NOMO-1 treated with DMSO at 0.1 percent for 48 hours (cell line): ENCODE data around the gene ACE.

Experiments
- DNase-seq: peaks from one replicate; lab custom pipeline; 2025; ENCODE audit not compliant: unreplicated experiment; lab: John Stamatoyannopoulos, UW

ACE gene

DNA sequence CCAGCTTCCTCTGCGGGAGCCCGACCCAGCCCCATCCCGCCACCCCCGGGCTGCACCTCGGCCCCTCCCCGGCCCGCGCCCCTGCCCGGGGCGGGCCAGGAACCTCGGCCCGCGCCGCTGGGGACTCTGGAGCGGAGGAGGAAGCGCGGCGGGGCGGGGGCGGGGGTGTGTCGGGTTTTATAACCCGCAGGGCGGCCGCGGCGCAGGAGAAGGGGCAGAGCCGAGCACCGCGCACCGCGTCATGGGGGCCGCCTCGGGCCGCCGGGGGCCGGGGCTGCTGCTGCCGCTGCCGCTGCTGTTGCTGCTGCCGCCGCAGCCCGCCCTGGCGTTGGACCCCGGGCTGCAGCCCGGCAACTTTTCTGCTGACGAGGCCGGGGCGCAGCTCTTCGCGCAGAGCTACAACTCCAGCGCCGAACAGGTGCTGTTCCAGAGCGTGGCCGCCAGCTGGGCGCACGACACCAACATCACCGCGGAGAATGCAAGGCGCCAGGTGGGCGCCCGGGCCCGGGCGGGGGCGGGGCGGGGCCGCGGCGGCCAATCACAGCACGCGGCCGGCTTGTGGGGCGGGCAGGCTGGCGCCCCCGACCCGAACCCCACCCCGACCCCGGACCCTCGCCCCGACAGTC lies at the start of gene ACE:
Gene ACE (plus strand): TSS at position 208 of the 626 bp plus-strand sequence. CDS start 34 bp downstream, at position 242.
- DNase-seq: peak; percentile 56

DNA sequence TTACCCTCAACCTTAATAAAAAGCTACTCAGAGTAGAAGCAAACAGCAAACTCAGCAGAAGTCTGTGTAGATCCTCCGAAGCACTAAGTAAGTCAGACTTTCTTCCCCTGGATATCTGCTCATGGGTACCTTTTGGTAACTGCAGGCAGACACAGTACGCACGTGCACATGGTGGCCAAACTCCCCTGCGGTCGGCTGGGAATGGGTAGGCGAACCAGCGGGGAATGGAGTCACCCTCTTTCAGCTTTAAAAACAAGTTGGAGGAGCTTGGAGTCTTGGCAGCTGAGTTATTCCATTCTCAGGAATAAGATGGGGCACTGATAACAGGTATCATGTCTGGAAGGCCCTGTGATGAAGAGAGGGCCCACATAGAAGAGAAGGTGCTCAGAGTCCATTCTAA lies 47.1 kb upstream of the ACE start:
- no peak for DNase-seq

DNA sequence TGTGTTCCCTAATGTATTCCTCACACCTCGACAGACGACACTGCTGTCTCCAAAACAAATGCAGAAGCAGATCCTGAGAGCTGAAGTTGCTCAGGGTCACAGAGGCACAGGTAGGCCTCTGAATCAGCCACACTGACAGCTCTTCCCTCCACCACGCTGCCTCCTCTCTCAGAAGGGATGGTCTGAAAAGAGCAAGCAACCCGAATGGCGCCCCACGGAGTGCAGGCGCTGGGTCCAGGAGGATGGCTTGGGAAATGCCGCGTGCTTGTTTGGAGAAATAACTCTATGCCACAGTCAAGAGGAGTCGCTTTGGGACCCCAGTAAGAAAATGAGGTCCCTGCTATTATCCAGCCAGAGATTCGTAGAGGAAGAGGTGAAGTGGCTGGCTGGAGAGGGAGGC lies 46.6 kb upstream of the ACE start:
- no peak for DNase-seq

DNA sequence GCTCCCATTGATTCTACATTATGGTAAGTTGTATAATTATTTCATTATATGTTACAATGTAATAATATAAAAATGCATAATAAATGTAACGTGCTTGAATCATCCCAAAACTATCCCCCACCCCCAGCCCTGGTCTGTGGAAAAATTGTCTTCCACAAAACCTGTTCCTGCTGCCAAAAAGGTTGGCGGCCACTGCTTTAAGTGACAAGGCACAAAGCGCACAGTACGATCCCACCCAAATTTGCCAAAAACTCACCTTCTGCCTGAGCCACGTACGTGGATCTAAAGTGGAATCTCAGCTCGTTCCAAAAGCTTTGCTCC lies 45.3 kb upstream of the ACE start:
- no peak for DNase-seq

DNA sequence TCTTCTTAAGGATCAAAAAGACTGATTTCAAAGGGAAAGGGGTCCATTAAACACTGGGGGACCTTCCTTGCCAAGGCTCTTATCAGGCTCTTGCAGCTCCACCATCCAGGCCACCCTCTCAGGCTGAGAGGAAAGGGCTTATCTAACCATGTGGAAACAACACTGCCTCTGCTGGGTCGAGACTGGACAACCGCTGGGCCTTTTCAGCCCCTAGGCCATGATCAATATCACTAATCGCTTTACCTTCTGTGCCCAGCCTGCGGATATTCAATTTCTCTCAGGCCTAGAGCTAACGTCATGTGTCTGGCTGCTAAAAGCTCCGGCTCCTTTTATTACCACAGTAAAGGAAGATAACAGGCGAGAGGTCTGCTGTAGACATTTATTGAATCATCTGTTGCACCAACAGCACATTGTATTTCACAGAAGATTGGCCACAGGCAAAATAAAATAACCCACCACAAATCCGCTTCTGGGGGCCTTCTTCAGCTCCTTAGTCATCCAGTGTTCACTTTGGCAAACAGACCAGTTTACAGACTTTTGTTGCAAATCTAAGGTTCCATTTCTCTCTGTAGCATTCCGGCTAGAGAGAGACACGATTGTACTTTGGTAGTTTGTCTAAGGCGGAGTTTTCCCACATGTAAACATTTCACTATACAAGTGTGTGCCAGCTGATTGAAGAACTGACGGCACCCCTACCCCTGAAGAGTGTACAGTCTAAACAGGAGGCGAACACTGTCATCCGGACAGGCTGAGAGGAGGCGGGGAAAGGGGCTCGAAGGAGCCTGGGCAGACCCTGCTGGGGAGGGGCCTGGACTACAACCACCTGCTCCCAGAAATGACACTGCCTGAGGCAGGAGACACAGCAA lies 44.7 kb upstream of the ACE start:
- no peak for DNase-seq

DNA sequence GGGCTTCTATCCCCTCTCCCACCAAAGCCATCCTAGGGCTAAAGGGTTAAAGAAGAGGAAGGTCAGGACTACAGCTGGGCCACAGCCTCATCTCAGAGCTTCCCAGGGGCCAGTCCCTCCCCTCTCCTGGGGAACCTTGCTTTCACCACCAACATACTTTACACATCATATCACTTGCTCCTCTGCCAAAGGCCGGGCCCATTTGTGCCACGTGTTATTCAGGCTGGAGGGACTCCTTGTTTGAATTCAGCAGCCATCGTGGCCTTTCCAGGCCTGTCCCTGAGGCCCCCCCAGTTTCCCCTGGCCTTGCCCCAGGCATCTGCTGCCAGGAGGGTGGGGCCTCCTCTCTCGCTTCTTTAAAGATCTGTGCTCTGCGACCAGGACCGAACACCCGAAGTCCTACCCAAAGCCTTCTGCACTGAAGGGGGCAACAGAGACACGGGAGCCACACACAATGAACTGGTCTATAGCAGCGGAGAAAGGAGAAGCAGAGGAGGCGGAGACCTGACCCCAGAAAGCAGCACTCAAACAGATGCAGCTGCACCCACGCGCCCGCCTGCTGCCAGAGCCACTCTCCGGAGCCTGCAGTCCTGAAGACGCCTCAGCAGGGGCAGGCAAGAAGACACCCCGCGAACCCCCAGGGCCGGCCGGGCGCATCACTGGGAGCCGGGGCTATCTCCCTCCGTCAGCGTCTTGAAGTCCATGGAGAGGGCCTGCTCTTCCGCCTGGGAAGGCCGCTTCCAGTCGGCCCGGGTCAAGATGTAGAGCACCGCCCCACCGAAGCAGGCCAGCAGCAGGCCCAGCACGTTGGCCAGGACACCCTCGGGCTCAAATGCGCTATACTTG lies 42.9 kb upstream of the ACE start:
- no peak for DNase-seq

DNA sequence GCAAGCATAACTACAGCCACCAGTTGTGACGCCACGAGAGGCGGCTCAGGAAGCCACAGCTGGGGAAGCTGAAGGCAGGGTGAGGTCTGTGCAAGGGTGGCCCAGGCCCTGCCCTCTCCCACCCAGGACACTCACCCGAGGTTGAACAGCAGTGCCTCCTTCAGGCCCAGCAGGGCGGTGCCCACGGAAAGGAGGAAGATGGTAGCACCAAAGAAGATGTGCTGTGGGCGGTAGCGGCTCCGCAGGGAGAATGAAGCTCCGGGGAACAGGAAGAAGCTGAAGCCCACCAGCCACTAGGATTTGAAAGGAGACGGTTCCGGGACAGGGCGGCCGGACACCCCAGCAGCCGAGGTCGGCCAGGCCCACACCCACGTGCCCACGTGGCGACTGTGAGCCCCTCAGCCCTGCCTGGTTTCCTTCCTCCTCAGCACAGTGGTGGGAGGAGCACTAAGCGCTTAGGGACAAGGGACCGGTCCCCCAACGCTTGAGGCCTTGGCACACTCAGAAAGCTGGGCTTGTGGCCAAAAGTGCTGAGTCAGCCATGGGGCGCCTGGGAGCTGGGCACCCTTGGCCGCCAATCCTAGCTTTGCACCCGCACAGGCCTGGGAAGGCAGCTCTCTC lies 41.8 kb upstream of the ACE start:
- no peak for DNase-seq

DNA sequence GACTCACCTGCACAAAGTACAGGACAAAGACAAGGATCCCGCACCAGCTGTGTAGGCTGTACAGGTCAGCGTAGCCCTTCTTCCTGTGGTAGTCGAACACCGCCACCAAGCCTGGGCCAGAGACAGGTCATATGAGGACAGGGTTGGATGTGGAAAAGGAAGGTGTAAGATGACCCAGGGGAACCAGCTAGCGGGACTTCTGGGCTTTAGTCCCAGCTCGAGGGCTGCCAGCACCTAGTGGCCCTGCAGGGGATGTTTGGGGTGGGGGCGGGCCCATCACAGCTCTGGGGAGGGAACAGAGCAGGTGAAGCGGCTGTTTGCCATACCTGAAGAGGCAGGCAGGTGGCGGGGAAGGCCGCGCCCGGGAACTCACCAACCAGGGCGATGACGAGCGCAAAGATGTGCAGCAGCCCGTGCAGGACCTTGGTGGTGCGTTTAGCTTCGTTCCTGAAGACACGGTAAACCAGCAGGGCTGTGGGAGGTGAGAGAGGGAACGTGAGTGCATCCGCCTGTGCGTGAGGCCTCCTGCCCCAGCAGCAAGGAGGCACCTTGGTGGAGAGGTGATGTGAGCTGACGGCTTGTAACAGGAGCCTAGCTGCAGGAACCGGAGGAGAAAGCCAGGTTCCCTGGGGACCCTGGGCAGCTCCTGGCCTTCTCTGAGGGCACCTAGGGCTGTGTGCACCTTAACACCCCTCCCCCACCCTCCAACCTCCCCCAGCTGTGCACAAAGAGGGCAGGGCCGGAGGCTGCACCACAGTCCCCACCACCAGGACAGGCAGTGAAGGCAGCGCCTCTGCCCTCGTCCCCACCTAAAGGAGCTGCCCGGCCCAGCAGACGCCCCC lies 41.0 kb upstream of the ACE start:
- no peak for DNase-seq

DNA sequence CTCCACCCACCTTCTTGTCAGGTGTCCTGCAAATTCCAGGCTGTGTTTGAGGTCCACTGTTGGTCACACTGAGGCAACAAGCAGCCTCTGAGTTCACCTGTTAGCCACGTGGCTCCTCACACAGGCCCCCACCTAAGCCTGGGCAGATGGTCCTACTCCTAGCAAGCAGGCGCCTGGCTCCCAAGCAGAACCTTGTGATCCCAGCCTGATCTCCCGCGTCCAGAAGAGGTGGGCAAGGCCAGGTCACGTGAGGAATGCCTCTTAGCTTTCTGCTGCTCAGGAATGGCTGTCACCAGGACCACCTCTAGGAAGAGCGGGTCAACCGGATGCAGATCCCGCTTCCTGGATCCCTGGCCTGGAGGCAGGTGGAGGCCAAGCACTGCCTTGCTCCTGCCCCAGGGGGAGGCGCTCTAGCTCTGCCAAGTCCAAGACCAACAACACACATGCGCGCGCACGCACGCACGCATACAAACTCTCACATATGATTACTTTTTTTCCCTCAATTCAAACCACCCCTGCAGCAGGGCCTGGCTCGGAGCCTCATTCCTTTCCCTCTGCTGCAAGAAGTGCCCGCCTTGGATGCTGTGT lies 40.2 kb upstream of the ACE start:
- no peak for DNase-seq

DNA sequence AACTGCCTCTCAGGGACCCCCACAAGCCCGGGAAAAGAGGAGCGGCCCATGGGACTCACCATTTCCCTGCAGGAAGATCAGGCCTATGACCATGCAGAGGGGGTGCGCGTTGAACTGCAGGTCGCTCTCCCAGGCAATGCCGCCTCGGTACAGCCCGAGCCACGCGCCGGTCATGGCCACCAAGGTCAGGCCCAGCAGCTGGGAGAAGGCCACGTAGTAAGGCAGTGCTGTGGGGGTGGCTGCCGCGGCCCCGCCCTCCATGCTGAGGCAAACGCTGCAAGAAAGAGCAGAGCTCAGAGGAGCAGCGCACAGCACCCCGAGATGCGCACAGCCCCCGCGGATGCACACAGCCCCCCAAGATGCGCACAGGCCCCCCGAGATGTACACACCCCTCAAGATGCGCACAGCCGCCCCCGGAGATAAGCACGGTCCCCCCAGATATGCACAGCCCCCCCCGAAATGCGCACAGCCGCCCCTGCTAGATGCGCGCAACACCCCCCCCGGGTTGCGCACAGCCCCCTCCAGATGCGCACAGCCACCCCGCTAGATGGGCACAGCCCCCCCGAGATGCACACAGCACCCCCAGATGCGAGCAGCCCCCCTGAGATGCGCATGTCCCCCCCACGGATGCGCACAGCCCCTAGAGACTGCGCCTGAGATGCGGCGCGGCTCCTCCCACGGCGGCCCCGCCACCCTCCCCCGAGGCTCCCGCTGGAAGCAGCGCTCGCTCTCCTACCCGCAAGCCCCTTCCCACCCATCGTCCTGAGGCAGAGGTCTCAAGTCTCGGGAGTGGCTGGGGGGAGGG lies 39.4 kb upstream of the ACE start:
- DNase-seq: no peak

DNA sequence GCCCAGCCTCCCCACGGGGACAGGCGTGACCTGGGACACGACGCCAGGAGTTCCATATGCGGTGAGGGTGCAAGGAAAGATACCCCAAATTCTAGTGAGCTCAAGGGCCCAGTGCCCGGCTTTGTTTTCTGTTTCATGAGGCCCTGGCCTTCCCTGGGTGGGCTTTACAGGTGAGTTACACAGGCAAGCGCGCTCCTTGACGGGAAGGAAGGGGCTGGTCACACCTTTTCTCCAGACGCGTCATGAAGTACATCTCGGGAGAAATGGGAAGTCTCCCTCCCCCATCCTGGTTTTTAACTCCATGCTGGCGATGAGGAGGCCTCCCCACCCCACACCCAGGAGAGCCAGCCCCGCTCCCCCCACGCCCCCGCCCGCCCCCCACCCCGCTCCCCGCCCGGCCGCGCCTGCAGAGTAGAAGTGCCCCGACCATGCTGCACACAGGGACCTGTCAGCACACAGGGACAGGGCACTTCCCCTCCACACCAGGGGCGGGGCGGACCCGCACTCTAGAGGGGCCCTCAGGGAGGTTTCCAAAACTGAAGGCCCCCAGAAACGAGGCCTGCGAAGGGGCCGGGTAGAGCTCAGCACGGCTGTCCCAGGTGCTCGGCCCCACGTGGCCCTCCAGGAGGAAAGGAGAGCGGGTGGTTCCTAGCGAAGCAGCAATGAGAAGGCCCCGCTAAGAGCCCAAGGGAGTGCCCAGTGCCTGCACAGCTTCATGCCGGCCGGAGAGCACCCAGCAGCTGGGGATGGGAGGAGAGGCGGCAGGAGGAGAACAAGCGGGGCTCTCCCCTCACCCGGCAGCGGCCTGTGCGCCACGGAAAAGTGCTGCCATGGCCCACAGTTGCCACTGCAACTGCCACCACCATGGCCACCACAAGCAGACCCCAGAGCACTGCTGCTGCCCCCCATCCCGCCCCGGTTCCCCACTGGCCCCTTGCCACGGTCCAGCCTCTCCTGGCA lies 38.5 kb upstream of the ACE start:
- no peak for DNase-seq

DNA sequence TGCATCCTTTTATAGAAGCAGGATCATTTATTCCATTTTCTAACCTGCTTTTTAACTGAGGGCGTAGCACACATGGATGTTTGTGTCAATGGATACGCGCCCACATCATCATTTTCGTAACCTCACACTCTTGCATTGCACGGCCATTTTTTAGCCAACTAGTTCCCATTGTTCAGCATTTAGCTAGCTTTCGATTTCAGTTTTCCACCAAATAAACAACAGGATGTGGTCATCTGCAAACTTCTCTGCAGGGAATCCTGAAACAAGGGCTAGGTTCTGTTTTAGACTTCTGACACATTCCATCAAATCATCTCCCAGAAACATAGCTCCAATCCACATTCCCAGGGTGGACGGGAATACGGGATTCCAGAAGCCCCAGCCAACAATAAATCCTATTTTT lies 37.2 kb upstream of the ACE start:
- peak; percentile 68 for DNase-seq

DNA sequence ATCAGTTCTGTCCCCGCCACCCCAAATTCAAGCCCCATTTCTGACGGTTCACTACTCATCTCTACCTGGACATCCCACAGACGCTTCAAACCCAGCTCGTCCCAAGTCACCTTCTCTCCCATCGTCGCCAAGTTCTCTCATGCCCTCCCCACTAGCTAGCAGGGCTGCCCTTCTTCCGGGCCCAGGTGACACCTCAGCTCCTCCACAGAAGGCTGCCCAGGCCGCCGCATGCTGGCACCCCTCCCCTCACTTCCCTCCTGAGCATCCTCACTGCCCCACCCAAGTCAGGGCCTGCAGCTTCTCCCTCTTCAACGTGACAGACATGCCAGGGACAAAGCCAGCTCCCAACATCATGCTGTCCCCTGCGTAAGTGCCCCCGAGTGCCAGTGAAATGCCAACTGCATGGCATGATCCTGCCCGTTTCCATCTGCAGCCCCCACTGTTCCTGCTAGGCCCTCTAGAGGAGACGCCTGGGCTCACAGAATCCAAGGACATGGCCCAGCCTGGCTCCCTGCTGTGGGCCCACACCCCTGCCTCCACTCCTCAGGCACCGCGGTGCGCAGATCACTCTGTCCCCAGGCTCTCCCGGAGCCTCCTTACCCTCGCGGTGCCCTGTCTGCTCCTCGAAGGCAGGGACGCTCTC lies 36.6 kb upstream of the ACE start:
- DNase-seq: no peak

DNA sequence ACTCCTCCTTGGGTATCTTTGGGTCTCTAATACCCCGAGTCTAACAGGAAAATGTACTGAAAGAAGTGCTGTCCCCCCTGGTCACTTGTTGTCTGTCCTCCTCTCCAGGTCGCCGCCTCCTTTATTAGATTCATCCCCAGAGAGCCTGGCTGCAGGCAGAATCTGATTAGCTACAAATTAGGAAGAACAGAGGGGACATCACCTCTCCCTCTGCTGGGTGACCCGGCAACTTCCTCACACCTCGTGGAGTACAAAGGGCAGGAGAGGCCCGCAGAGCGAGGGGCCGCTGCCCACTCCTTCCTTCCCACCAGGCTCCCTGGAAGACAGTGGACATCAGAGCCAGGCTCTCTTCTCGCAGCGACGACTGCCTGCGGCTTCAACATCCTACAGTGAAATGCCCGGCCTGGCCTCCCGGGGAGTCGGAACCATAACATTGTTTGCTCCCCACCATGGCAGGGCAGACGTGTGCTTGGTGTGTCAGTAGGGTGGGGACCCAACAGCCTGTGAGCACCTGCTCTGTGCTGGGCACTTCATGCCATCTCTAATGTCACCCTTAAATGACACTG lies 36.0 kb upstream of the ACE start:
- DNase-seq: no peak

DNA sequence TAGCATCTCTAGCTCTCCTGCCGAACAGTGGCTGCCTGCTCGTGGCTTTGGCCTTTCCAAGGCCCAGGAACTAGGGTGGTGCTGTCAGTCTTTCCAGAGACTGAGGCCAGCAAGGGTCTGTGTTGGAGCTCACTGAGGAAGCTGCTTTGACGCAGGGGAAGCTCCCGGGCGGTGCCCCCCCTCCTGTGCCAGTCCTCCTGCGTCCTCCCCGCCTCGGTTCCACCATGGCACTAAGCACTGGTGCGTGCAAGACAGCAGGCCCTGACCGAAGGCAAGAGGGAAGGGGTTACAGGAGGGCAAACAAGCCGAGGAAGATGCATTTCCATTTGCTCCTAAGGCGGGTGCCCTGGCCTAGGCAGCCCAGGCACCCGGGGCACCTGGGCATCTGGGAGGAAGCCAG lies 35.2 kb upstream of the ACE start:
- no peak for DNase-seq

DNA sequence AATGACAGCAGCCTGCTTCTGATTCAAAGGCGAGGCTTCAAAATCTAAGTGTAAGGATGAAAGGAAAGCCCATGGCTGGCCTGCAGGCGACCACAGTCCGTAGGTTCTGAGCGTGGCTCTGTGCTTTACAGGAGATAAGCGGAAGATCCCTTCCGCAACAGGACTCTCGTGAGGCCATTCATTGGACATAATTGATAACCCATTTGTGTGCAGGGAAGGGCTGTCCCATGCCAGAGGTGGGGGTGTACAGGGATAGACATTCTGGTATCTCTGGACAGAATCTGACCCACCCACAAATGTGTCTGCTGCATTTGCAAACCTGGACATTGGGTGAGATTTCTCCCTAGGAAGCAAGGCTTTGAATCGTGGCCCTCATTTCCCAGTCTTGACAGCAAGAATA lies 34.8 kb upstream of the ACE start:
- no peak for DNase-seq

DNA sequence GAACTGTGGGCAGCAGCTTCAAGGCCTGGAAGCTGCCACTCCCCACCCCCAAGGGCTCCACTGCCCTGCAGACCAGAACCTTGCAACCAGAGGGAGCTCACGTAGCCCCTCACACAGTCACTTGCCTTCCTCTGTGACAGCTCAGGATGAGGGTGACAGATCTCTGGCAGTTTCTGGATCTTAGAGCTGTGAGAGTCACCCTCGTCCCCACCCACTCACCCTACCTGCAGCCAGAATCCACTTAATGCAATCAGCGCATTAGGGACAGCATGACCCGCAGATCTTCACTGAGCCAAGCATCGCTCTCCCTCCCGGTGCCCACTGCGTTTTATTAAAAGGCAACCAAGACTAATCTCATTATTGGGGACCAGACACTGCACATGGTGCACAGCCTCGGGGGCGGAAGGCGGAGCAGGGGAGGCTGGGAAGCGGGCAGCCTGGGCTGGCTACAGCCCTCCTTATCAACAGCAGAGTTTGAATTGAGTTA lies 34.3 kb upstream of the ACE start:
- DNase-seq: no peak
